OCI-LY1 (cell line): ENCODE measurements around the gene GALT.

Experiments
- EZH2 ChIP-seq: fragments of 200-600 bp; sonication (generic), shearing (Covaris generic); IDR thresholded peaks from 2 replicates; pipeline ENCODE4 v1.8.0; 2017; ENCODE audit warnings: borderline replicate concordance, mixed run types, mild to moderate bottlenecking, antibody characterized with exemption, low read length, moderate library complexity, mixed read lengths
- TF ChIP-seq, protein P1 (sequence below): fragments of 200-600 bp; sonication (generic), shearing (Covaris generic); IDR thresholded peaks from 2 replicates; pipeline ENCODE4 v1.5.1; 2017; ENCODE audit warnings: mild to moderate bottlenecking, antibody characterized with exemption, low read length, moderate library complexity, mixed read lengths

DNA sequence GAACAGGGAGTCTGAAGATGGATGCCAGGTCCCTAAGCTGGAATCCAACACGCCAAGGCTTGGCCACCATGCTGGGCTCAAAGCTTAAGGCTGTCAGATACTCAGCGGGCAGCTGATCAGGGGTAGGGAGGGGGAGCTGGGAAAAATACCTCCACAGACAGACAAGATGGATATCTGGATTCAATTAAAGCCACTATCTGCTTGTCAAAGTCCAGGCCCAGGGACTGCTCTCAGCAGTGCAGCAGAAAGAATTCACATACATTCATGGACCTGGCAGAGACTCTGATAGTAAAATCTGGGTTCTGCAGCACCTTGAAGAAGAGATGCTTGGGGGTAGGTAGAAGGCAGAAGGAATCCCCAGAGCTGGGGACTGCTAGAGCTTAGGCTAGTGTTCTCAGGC, 31.3 kb upstream of the GALT start:
- TF ChIP-seq, protein P1, sequence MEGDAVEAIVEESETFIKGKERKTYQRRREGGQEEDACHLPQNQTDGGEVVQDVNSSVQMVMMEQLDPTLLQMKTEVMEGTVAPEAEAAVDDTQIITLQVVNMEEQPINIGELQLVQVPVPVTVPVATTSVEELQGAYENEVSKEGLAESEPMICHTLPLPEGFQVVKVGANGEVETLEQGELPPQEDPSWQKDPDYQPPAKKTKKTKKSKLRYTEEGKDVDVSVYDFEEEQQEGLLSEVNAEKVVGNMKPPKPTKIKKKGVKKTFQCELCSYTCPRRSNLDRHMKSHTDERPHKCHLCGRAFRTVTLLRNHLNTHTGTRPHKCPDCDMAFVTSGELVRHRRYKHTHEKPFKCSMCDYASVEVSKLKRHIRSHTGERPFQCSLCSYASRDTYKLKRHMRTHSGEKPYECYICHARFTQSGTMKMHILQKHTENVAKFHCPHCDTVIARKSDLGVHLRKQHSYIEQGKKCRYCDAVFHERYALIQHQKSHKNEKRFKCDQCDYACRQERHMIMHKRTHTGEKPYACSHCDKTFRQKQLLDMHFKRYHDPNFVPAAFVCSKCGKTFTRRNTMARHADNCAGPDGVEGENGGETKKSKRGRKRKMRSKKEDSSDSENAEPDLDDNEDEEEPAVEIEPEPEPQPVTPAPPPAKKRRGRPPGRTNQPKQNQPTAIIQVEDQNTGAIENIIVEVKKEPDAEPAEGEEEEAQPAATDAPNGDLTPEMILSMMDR = no peak
- no peak for TF ChIP-seq EZH2
